Gastrocnemius medialis (tissue), 4 donors: ENCODE measurements around the gene SAA4.

Experiments used
- CTCF ChIP-seq, 5 experiments: fragments of 450-650 bp in 3 of 5; fragments of 200-600 bp in 2 of 5; sonication (generic) in 2 of 5; IDR thresholded peaks in 4 of 5; conservative IDR thresholded peaks in 1 of 5; 1 replicate in 4 of 5; 2 replicates in 1 of 5; pipeline ENCODE4 v1.5.1; 2016 to 2019; ENCODE audit warnings: antibody characterized with exemption in 5 of 5, mild to moderate bottlenecking in 3 of 5, moderate library complexity in 3 of 5
- POLR2A ChIP-seq, 2 donors: fragments of 450-650 bp; IDR thresholded peaks; one replicate each; pipeline ENCODE4 v1.6.1; 2017; ENCODE audit warnings: antibody characterized with exemption in 2 of 2, mild to moderate bottlenecking in 2 of 2, moderate library complexity in 2 of 2

DNA sequence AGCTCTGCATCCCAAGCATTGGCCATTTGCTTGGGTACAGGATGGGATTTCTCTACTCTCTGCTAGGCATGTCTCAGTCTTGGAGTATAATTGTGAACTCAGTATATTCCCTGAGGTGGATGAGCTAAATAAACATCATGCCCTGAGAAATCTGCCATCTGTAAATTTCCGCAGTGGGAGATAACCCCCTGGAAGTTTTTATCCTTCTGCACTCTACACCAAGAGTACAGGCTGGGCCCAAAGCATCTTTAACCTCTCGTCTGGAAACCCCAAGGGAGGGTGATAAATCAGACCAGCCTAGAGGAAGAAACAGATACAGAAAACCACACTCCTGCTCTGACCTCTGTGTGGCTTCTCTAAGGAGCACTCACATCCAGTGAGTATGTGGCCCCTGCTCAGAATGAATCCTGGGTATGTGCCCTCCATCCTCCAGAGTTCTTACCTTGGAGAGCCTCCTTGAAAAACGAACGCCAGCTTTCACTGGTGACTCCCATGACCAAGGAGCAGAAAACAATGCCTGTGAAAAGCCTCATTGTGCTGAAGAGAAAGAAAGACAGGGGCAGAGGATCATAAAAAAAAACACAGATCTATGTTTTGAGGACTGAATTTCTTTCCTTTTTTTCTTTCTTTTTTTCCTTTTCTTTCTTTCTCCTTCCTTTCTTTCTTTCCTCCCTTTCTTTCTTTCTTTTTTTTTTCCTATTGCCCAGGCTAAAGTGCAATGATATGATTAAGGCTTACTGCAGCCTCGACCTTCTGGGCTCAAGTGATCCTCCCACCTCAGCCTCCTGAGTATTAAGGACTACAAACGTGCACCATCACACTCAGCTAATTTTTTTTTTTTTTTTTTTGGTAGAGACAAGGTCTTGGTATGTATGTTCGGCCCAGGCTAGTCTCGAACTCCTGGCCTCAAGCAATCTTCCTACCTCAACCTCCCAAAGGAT is 938 bp downstream of the SAA4 start:
- TF ChIP-seq CTCF (IDR thresholded peaks at IDR 0.05 in 4 of 5, conservative IDR thresholded peaks at IDR 0.05 in 1 of 5) (no peak), POLR2A (IDR thresholded peaks at IDR 0.05) (no peak)
